IgD-negative memory B cell (primary cell): Measurements from ENCODE around the gene FOXA2. TPM values are rescaled to one million over a fixed set of nuclear protein-coding genes. Genes with fewer than 3 reads are reported as not detected.
A peak's percentile ranks its signal among the peaks of the same experiment; 100 is the strongest.

ENCODE experiments used
- H3K27ac Mint-ChIP-seq, 3 donors: one replicate each; pipeline ENCODE4 v1.8.0; 2020 to 2022; ENCODE audit warnings: mild to moderate bottlenecking in 3 of 3, mixed read lengths in 3 of 3, moderate library complexity in 1 of 3
- H3K27me3 Mint-ChIP-seq: one replicate; pipeline ENCODE4 v1.8.0; 2021; ENCODE audit warnings: mixed read lengths
- H3K36me3 Mint-ChIP-seq: one replicate; pipeline ENCODE4 v1.8.0; 2020; ENCODE audit warnings: mild to moderate bottlenecking, mixed read lengths
- H3K4me1 Mint-ChIP-seq, 3 donors: one replicate each; pipeline ENCODE4 v1.8.0; 2020 to 2022; ENCODE audit warnings: mixed read lengths in 3 of 3, mild to moderate bottlenecking in 1 of 3
- H3K4me3 Mint-ChIP-seq, 4 donors: one replicate each; pipeline ENCODE4 v1.8.0; 2020 to 2022; ENCODE audit warnings: mild to moderate bottlenecking in 4 of 4, mixed read lengths in 4 of 4, moderate library complexity in 3 of 4
- H3K9me3 Mint-ChIP-seq, 3 donors: one replicate each; pipeline ENCODE4 v1.8.0; 2020 to 2021; ENCODE audit warnings: mixed read lengths in 3 of 3, mild to moderate bottlenecking in 1 of 3
- polyA plus RNA-seq: library from polyadenylated mRNA; unstranded; fragments of 300-500 nt; fragmentation: Illumina TruSeq; gene quantifications from one replicate; pipeline ENCODE4 v1.2.3, GENCODE V29; 2021

Gene FOXA2
- polyA plus RNA-seq, 1 donor from 2014 or later: not detected

DNA sequence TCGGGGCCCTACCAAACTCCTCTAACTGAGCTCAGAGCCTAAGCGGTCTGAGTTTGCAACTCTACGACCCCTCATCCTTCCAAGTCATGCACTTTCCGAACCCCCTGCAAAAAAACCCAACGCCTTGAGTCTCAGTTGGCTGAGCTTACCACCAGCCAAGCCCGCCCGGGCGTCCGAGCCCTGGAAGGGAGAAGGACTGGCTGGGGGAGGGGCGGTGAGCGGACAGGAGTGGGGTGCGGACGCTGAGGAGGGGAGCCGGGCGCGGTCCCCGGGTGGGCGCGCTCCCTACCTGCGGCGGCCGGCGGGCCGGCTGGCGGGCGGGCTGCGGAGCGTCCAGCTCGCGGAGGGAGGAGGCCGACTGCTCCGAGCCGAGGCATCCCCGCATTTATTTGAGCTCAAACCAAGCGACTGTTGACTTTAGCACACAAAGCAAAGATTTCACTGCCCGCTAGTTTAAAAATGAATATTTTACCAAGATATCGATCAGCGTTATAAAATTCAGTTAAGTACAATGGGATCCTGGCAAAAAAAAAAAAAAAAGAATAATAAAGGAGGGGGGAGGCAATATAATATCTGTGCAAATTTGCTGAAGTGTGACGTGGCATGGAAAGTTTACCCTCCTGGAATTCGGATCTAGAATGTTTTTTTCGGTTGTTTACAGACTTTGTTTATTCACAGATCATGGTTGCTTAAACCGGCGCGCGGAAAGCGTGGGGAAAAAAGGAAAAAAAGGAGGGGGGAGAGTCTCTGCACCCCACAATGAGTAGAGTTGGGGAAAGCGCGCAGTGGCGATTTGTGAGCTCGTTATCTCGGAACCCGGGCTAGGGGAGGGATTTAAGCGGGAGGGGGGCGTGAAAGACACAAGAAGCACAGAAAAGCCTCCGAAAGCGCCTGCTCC is 5.9 kb downstream of the FOXA2 start:
- Mint-ChIP-seq H3K36me3 (no peaks in the 10 kb centered on the region), H3K4me1 (no peaks in the 10 kb centered on the region), H3K27me3 (peaks cover 58% of the 10 kb centered on the region), H3K27ac (no peak overlapping the region), H3K9me3 (no peaks in the 10 kb centered on the region), H3K4me3 (peak overlapping the region in 2 of 4 donors; percentile 65 to 83)

- no peaks in the 10 kb centered on the region for H3K9me3 Mint-ChIP-seq
- H3K4me3 Mint-ChIP-seq: peak overlapping the region in 1 of 4 donors; percentile 28
- H3K4me1 Mint-ChIP-seq: no peaks in the 10 kb centered on the region
- peaks cover 57% of the 10 kb centered on the region for H3K27me3 Mint-ChIP-seq
- H3K36me3 Mint-ChIP-seq: no peaks in the 10 kb centered on the region
- H3K27ac Mint-ChIP-seq: no peak overlapping the region
Measured at GRCh38 chr20:22577515-22578220, 6.7 kb downstream of the FOXA2 start.

GRCh38 chr20:22576733-22577514 is 7.4 kb downstream of the FOXA2 start:
- Mint-ChIP-seq H3K4me3 (peak overlapping the region in 1 of 4 donors; percentile 28), H3K9me3 (peaks cover 0 to 3% (median 0%) of the 10 kb centered on the region in 3 donors), H3K4me1 (no peaks in the 10 kb centered on the region), H3K27ac (no peak overlapping the region), H3K27me3 (peaks cover 59% of the 10 kb centered on the region), H3K36me3 (no peaks in the 10 kb centered on the region)

- Mint-ChIP-seq H3K4me1 (no peaks in the 10 kb centered on the region), H3K9me3 (peaks cover 0 to 3% (median 0%) of the 10 kb centered on the region in 3 donors), H3K27me3 (peaks cover 54% of the 10 kb centered on the region), H3K4me3 (no peak overlapping the region), H3K27ac (no peak overlapping the region), H3K36me3 (no peaks in the 10 kb centered on the region)
Measured at GRCh38 chr20:22576273-22576672, 8.1 kb downstream of the FOXA2 start.

GRCh38 chr20:22575737-22576136 is 8.6 kb downstream of the FOXA2 start:
- Mint-ChIP-seq H3K4me3 (no peak overlapping the region), H3K27me3 (peaks cover 56% of the 10 kb centered on the region)

DNA sequence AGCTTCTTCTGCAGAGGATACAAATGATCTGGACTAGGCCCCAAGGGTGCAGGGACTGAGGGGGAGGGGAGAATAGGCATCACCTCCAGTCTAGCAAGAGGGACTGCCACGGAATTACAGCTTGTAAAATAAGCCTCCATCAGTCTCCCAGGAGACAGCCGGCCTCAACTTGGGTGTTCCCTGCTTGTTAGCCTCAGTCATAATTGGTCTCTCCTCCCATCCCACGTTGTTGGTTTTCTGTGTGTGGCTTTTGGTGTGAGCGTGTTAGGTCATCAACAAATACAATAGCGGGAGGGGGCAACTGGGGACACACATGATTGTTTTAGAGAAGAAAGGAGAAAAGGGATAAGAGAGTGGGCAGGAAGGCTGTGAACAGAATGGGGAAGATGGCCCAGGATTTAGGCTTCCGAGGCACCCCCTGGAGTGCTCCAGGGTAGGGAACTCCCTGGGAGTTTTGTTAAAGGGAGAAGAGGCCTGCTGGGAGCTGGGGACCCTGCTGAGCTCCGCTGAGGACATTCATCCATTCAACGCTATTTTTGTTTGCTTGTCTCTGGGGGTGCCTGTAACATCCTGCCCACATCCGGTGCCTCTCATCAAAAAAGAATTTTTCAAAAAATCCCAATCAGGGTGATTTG is 9.2 kb downstream of the FOXA2 start:
- peaks cover 0 to 8% (median 0%) of the 10 kb centered on the region in 3 donors for H3K9me3 Mint-ChIP-seq
- no peaks in the 10 kb centered on the region for H3K36me3 Mint-ChIP-seq
- H3K27ac Mint-ChIP-seq: no peak overlapping the region
- H3K4me3 Mint-ChIP-seq: peak overlapping the region in 2 of 4 donors; percentile 22 to 54
- no peaks in the 10 kb centered on the region for H3K4me1 Mint-ChIP-seq
- peaks cover 51% of the 10 kb centered on the region for H3K27me3 Mint-ChIP-seq

More at GRCh38 chr20:22575737-22576136, 8.6 kb downstream of the FOXA2 start:
- Mint-ChIP-seq H3K9me3 (peaks cover 0 to 8% (median 0%) of the 10 kb centered on the region in 3 donors), H3K27ac (no peak overlapping the region), H3K36me3 (no peaks in the 10 kb centered on the region), H3K4me1 (no peaks in the 10 kb centered on the region)

DNA sequence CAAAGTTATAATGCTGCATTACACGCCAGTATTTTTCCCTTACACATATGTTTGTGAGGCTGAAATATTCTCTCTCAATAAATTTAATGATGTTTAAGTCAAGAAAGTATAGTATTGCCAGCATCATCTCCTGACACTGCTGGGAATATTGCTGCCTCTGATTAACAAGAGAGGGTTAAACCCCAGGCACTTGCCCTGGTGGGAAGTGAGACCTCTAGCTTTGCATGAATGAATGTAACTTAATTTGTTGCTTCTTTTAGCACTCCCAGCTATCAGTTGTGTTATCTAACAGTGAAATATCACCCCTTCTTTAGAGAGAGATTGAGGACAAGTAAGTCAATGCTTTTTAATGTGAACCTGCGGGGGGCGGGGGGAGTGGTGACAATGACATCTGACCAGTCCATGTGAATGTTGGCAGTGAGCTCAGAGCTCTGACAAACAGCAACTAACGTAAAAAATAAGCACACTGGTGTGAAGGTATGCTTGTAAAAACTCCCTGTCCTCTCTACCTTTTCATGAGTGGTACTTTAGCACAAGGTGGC is 9.8 kb downstream of the FOXA2 start:
- H3K9me3 Mint-ChIP-seq: peaks cover 0 to 8% (median 0%) of the 10 kb centered on the region in 3 donors
- no peaks in the 10 kb centered on the region for H3K4me1 Mint-ChIP-seq
- no peak overlapping the region for H3K27ac Mint-ChIP-seq
- H3K4me3 Mint-ChIP-seq: no peak overlapping the region
- peaks cover 50% of the 10 kb centered on the region for H3K27me3 Mint-ChIP-seq
- no peaks in the 10 kb centered on the region for H3K36me3 Mint-ChIP-seq

DNA sequence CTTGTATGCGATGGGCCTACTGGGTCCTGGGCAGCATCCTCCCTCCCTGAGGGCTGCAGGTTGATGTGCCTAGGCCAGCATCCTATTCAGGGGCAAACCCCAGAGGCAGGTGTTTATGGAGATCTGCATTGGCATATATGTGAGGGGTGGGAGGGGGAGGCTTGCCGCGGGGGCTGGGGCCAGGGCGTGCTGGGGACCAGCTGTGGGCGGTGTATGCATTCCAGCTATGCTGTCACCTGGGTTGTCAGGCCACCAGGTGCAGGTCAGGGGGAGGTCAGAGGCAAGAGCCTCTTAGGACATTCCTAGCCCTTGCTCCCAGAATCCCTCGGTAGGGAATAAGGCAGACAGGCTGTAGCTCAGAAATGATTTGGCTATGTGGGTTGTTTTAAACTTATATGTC is 11.9 kb downstream of the FOXA2 start:
- Mint-ChIP-seq H3K4me1 (no peaks in the 10 kb centered on the region), H3K27me3 (peaks cover 49% of the 10 kb centered on the region), H3K9me3 (peaks cover 0 to 10% (median under 1%) of the 10 kb centered on the region in 3 donors), H3K27ac (no peak overlapping the region), H3K4me3 (no peak overlapping the region), H3K36me3 (no peaks in the 10 kb centered on the region)

GRCh38 chr20:22572023-22572422 is 12.3 kb downstream of the FOXA2 start:
- Mint-ChIP-seq H3K4me3 (no peak overlapping the region), H3K36me3 (no peaks in the 10 kb centered on the region), H3K4me1 (no peaks in the 10 kb centered on the region), H3K27ac (no peak overlapping the region), H3K27me3 (peaks cover 50% of the 10 kb centered on the region), H3K9me3 (peaks cover 0 to 10% (median 3%) of the 10 kb centered on the region in 3 donors)

- no peak overlapping the region for H3K4me3 Mint-ChIP-seq
- no peaks in the 10 kb centered on the region for H3K4me1 Mint-ChIP-seq
- no peak overlapping the region for H3K27ac Mint-ChIP-seq
- no peaks in the 10 kb centered on the region for H3K36me3 Mint-ChIP-seq
- peaks cover 0 to 10% (median 3%) of the 10 kb centered on the region in 3 donors for H3K9me3 Mint-ChIP-seq
- H3K27me3 Mint-ChIP-seq: peaks cover 33% of the 10 kb centered on the region
Measured at GRCh38 chr20:22569353-22569752, 15.0 kb downstream of the FOXA2 start.

DNA sequence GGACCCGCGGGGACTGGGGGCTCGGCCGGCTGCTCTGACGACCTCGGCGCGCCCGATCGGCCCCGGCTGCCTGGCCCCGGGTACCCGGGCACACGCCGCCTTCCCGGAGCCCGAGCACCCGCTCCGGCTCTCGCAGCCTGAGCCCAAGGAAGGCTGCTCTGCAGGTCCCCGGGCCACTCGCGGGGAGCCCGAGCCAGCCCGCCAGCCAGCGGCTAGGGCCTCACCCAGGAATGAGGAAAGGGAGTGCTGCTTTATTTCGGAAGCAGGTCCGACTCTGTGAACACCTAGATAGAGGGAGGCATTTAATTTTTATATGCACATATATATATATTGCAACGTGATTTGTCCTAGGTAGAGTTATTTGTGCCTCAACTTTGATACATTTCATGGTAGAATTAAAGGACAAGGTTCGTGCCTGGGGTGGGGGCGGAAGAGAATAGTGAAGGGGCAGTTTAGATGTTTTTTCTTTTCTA is 15.5 kb downstream of the FOXA2 start:
- no peak overlapping the region for H3K4me3 Mint-ChIP-seq
- no peak overlapping the region for H3K27ac Mint-ChIP-seq
- peaks cover 36% of the 10 kb centered on the region for H3K27me3 Mint-ChIP-seq
- no peaks in the 10 kb centered on the region for H3K4me1 Mint-ChIP-seq
- H3K9me3 Mint-ChIP-seq: peaks cover 0 to 10% (median 3%) of the 10 kb centered on the region in 3 donors
- no peaks in the 10 kb centered on the region for H3K36me3 Mint-ChIP-seq

- no peaks in the 10 kb centered on the region for H3K36me3 Mint-ChIP-seq
- no peaks in the 10 kb centered on the region for H3K4me1 Mint-ChIP-seq
- H3K27me3 Mint-ChIP-seq: peaks cover 38% of the 10 kb centered on the region
- H3K4me3 Mint-ChIP-seq: no peak overlapping the region
- H3K27ac Mint-ChIP-seq: no peak overlapping the region
- H3K9me3 Mint-ChIP-seq: peaks cover 0 to 10% (median 3%) of the 10 kb centered on the region in 3 donors
Measured at GRCh38 chr20:22567944-22568871, 16.2 kb downstream of the FOXA2 start.

GRCh38 chr20:22566876-22567658 is 17.3 kb downstream of the FOXA2 start:
- H3K27ac Mint-ChIP-seq: no peak overlapping the region

More at GRCh38 chr20:22566876-22567658, 17.3 kb downstream of the FOXA2 start:
- Mint-ChIP-seq H3K9me3 (peaks cover 0 to 8% (median 3%) of the 10 kb centered on the region in 3 donors), H3K36me3 (no peaks in the 10 kb centered on the region), H3K27me3 (peaks cover 35% of the 10 kb centered on the region), H3K4me3 (no peak overlapping the region), H3K4me1 (no peaks in the 10 kb centered on the region)
